ENCODE data around the gene RGS6.

RGS6 gene

DNA sequence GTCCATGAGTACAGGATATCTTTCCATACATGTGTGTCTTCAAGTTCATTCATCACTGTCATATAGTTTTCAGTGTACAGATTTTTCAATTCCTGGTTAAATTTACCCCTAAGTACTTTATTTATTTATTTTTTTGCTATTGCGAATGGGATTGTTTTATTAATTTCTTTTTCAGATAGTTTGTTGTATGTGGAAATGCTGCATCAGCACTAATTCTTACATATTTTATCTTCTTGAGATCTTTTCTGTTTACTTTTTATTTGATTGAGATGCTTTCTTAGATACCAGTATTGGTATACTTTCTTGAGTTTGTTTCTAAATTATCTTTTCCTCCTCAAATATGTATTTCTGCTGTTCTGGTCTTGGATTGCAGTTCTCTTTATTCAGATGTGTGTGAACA lies 148.9 kb downstream of the RGS6 start:
- no peak for DNase-seq (ENCODE audit: low read depth)

DNA sequence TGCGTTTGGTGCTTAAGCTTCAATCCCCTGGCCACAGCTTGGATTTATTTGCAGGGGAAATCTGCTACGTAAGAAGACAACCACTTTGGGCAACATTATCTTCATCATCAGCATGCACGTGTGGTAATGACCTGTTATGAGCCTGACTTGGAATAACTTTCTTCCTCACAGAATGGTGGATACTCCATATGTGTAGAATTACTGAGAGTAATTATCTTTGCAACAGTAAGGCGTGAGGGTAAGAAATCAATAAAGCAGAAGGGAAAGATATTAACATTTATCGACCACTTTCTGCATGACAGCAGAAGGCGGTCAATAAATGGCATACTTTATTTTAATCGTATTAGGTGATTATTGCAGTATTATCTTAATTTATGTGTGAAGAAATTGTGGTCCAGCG lies 152.7 kb downstream of the RGS6 start:
- DNase-seq (ENCODE audit: low read depth): no peak

GRCh38 chr14:72089625-72090024 lies 157.4 kb downstream of the RGS6 start:
- DNase-seq (ENCODE audit: low read depth): no peak

- no peak for DNase-seq (ENCODE audit: low read depth)
Observed at GRCh38 chr14:72094844-72095582, 162.8 kb downstream of the RGS6 start.

DNA sequence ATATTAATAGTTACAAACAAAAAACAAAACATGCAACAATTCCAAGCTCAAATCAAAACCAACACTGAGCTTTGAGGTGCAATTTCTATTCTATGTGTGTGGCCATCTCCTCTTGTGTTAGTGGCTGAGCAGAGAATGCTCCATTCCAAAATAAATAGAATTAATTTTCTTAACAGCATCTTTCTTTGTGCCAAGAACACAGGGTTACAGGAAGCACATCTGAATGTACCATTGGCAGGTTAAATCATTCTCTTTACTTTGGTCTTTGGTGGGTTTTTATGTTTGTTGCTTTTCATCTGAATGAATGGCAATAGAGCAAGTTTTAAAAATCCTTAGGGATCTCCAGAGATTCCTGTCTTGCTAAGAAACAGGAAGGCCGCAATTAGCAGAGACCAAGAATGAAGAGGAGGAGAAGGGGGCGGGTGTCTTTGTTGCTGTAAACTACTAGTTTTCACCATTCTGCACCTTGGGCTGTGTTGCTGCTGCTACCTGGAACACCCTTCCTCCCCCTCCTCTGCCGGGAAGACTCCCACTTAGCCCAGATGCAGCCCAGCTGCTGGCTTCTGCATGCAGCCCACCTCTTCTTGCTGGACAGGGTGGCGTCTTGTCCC lies 165.0 kb downstream of the RGS6 start:
- no peak for DNase-seq (ENCODE audit: low read depth)

GRCh38 chr14:72098210-72098609 lies 166.0 kb downstream of the RGS6 start:
- DNase-seq (ENCODE audit: low read depth): no peak

GRCh38 chr14:72099566-72099965 lies 167.3 kb downstream of the RGS6 start:
- no peak for DNase-seq (ENCODE audit: low read depth)

GRCh38 chr14:72104011-72104613 lies 171.9 kb downstream of the RGS6 start:
- no peak for DNase-seq (ENCODE audit: low read depth)

GRCh38 chr14:72111911-72112310 lies 179.7 kb downstream of the RGS6 start:
- no peak for DNase-seq (ENCODE audit: low read depth)

GRCh38 chr14:72118841-72119240 lies 186.6 kb downstream of the RGS6 start:
- no peak for DNase-seq (ENCODE audit: low read depth)

DNA sequence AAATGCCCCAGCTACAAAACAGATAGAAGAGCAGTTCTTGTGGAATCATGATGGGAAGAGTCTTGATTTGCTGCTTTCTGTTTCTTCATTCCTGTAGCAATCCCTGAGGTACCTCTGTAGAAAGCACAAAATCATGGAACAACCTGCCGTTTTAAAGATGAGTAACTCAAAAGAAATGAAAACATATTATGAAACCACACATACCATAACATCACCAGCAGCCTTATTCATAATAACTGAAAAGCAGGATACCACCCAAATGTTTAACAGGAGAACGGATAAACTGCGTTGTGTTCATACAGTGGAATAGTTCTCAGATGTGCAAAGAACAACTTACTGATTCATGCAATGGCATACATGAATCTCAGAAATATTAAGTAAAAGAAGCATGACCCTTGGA lies 188.1 kb downstream of the RGS6 start:
- DNase-seq (ENCODE audit: low read depth): no peak

DNA sequence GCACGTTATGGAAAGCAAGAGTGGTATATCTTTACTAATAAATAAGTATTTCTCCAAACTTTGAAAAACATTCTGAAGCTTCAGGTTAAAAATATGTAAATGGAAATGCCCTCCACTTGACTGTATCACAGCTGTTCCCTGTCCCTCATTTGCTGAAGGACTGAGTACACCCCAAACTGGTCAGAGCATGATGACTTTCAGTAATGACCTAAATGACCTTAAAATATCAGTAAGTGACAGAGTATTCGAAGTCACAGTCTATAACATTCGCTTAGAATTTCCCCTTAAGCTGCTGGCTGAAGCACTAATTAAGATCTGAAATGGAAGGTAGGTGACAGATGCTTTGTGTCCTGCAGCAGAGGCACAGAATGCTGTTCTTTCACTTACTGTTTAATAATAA lies 191.5 kb downstream of the RGS6 start:
- DNase-seq (ENCODE audit: low read depth): no peak

DNA sequence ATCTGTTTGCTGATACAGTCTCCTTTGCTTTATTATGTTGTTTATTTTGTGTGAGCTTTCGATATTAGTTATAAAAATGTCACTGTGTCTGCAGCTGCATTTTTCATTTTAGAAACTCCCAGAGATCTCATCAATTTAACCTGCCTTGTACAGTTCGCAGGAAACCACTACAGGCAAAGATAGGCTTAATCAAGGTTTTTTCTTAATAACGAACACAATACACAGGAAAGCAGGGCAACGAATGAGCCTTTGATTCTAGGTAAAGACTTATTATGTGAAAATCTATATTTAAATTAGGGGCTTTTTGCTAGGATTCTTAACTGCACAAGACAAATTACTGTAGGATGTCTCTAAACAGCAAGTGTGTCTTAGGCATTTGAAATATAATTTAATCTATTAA lies 191.9 kb downstream of the RGS6 start:
- DNase-seq (ENCODE audit: low read depth): no peak

DNA sequence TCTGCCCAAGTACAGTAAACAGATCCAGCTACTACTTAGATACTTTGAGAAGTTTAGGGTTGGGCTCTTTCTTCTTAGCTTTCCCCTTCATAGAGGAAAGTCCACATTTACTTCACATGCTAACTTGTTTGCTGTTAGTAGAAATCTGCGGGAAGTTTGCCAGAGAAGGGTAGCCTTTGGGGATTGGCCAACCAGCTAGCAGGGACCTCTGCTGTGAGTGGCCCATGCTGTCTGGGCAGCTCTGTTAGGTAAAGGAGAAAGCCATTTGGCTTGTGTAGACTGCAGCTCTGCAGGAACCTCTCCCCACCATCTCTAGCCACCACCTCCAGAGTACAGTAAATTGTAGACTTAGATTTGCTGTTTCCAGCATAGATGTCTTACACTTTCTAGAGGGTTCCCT lies 193.9 kb downstream of the RGS6 start:
- DNase-seq (ENCODE audit: low read depth): no peak

- DNase-seq (ENCODE audit: low read depth): no peak
Observed at GRCh38 chr14:72126561-72126960, 194.3 kb downstream of the RGS6 start.

DNA sequence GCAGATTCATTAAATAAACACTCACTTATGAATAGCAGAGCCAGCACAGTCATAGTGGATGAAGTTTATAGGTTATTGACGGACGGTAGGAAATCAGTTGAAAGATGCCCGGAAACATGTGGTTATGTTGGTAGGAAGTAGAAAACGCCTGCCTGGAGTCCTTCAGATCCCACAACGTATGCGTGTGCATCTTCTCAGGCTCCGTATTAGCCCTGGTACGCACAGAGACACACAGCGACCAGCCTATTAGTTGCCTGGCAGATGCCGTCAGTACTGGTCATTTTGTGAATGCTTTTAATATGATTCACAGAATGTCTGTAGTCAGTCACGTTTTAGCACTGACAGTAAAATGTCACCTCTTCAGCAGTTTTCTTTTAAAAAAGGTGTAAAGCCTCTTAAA lies 196.4 kb downstream of the RGS6 start:
- no peak for DNase-seq (ENCODE audit: low read depth)

DNA sequence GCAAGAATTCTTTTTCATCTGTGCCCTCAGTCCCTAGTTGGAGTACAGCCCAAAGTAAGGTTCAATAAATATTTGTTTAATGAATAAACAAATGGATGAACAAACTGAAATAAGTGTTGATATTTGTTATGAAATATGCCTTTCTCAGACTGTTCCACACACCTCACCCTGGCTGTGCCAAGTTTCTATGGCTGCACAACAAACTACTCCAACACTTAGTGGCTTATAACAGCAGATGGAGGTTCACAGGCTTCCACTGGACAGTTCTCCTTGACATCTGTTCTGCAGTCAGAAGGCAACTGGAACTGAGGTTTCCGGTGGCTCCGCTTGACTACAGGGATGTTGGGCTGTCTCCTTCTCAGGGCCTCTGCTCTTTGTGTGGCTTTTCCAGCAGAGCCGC lies 197.1 kb downstream of the RGS6 start:
- no peak for DNase-seq (ENCODE audit: low read depth)

DNA sequence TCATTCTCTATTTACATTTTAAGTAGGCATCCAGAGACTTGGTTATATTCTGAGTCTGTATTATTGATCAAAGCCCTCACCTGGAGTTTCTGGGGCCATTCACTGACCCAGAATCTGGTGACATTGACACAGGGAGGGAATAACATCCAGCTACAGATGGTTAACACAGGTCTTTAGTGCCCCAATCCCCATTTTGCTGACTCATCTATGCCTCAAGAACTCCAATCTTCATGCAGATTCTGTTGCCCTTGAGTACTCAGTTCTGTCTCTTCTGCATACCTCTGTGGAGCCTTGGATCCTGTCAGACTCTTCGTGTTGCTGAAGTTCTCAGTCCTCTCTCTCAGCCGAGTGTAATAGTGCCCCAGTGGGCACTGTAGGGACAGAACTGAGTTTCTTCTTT lies 208.9 kb downstream of the RGS6 start:
- no peak for DNase-seq (ENCODE audit: low read depth)

DNA sequence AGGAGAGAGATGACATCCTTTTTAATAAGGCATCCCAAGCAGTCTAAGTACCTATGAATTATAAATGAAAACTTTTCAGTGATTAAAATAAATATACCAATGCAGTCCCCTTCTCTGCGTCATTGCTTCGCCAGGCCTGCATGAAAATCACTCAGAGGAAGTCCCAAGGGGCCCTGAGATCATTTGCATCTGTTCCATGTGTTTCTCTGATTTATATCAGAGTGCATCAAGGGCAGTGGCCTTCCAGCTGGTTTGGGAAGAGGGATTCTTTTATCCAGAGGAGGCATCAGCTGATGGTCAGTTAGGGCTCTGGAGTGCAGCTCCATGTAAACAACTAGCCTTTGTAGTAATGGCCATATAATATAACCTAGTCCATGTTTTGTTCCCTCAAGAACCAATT lies 210.1 kb downstream of the RGS6 start:
- no peak for DNase-seq (ENCODE audit: low read depth)

GRCh38 chr14:72146241-72146640 lies 214.0 kb downstream of the RGS6 start:
- DNase-seq (ENCODE audit: low read depth): no peak

DNA sequence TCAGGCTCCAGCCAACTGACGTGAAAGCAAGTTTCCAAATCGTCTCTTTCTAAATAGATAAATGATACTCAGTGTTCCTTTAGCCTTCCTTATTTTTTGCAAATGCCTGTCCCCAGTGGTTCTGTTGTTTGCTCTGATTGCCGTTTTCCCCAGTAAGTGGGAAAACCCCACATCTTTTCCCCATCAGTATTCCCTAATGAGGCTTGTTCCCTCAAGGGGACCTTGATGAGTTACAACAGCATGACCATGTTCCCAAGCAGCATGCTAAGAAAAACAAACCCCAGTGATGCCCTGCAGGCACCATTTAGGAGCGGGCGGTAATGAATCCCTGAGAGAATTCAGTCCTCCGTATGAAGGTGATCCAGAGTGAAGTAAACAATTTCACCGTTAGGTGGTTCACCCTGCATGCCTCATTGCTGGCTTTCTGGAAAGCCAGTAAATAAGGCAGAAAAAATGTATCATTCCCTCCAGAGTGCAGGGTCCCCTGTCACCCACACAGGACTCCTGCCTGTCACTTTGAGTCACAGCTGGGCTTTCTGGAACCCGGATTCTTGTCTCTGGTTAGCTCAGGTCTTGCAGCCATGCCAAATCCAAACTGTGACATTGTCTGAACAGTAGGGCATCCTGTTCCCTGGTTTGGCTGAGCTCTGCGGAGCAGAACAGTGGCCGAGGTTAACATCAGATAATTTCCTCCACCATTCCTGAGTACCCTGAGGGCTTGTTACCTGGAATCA lies 222.6 kb downstream of the RGS6 start:
- DNase-seq (ENCODE audit: low read depth): no peak

DNA sequence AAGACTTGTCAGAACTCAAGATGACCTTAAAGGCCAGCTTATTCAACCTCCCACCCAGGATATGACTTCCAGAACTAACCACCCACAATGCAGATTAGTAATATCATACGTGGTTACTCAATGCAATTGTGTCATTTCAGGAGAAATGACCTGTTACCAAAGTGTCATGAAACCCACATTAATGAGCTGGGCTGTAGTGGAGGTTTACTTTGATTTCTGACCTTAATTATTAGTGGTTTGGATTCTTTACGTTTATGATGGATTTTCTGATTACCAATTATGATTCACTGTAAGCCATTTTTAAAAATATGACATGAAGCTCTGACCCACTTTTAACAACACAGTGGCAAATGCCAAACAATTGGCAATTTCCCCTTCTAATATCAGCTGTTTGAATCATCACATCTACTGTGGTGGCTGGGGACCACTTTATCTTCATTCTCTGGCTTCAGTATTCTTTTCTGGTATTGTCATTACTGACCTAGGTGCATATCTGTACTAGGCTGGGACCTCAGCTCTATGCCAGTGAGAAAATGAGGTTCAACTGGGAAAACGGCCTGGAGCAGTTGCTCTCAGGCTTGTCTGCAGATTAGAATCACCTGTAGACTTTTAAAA lies 223.3 kb downstream of the RGS6 start:
- DNase-seq (ENCODE audit: low read depth): no peak

All from stromal cell of bone marrow (primary cell).